NCI-H82 treated with DMSO at 0.1 percent for 48 hours (cell line): Measurements from ENCODE around the gene MAP7D1.
"Not testable (repeated sequence)": the region's sequence is repeated elsewhere in the genome, so short reads cannot be mapped to it uniquely, and the experiment has no call there.

Experiments used
- DNase-seq: peaks from one replicate; lab custom pipeline; 2025; ENCODE audit not compliant: unreplicated experiment; lab: John Stamatoyannopoulos, UW

MAP7D1 gene

DNA sequence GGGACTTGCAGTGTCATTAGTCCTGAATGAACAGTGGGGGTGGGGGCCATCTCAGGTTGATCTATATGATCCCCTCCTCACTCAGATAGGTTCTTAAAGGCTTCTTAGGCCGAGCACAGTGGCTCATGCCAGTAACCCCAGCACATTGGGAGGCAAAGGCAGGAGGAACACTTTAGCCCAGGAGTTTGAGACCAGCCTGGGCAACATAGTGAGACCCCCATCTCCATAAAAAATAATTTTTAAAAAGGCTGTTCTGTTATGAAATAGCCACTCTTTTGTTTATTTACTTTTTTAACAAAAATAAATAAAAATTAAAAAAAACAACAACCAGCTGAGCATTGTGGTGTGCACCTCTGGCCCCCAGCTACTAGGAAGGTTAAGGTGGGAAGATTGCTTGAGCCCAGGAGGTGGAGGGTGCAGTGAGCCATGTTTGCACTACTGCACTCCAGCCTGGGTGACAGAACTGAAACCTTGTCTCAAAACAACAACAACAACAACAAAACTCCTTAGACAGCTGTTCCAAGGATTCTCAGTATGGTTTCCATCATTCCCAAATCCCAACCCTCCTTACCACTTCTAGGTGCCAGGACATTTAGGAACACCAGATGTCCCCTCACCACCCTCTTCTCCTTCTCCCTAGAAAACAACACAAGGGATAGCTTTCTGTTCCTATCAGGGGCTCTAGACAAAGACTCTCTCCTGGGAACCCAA lies 4.7 kb upstream of the MAP7D1 start:
- peak; percentile 14 for DNase-seq

DNA sequence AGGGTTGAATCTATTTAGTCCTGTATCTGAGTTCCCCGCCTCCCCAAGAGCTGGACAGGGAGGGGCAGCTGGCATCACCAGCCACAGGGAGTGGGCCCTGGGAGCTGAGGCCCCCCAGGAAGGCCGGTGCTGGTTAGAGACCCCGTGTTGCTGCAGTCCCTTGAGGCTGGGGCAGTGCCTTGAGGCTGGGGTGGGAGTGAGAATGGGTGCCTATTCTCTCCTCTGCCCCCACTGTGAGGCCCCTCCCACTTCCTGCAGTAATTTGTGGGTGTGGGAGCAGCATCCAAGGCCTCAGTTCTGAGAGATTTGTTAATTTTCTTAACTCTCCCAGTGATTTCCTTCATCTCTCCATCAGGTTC lies 4.1 kb upstream of the MAP7D1 start:
- no peak for DNase-seq

DNA sequence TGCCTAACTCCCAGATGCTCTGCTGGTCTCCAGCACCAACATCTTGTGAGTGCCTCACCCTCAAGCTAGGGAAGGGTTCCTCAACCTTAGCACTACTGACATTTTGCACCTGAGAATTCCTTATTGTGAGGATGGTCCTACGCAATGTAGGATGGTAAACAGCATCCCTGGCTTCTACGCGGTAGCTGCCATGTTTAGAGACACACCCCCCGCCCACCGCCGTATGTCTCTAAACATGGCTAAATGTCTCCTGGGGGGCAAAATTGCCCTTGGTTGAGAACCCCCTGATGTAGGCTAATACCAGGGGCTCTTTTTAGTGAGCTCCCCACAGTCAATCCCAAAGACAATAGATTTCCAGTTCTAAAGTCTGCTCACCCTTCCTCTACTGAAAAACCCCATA lies 2.5 kb upstream of the MAP7D1 start:
- no peak for DNase-seq

DNA sequence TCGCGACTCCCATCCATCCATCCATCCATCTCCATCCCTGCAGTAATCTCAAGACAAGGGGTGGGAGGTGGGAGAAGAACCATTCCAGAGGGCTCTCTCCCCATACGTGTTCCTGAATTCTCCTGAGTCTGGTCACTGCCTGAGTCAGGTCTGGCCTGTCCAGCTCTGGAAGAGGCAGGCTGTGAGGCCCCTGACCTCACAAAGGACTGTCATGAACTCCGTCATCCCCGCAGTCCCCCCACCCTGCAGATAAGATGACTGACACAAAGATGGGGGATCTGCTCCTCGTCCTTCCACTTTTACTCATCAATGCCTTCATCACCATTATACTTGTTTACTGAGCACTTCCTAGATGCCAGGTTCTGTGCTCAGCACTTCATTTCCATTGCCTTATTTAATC lies 1.6 kb upstream of the MAP7D1 start:
- no peak for DNase-seq

DNA sequence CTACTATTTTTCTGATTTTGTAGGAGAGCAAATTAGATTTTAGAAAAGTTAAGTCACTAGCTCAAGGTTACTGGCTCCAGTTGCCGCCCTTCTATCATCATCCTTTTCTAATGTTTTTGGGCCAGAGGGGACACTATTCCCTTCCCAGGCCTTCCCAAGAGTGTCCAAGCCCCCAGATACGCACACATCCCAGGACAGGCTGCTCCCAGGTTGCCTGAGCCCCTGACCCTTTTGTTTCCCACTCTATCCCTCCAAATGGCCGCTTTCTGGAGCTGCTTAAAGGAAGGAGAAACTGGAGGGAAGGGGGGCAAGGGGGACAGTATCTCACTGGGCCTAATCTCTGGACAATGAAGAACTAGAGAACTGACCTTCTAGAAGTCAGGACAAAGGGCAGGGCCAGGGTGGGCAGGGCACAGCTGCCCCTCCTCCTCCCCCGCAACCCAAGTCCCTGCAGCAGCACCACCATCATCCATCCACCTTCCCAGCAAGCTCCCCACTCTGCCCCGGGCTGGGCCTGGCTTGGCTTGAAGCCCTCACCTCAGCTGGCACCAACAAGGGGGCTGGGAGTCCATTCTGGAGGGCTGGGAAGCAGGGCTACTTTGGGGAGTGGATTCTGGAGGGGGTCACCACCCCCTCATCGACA lies 1.1 kb upstream of the MAP7D1 start:
- DNase-seq = no peak

DNA sequence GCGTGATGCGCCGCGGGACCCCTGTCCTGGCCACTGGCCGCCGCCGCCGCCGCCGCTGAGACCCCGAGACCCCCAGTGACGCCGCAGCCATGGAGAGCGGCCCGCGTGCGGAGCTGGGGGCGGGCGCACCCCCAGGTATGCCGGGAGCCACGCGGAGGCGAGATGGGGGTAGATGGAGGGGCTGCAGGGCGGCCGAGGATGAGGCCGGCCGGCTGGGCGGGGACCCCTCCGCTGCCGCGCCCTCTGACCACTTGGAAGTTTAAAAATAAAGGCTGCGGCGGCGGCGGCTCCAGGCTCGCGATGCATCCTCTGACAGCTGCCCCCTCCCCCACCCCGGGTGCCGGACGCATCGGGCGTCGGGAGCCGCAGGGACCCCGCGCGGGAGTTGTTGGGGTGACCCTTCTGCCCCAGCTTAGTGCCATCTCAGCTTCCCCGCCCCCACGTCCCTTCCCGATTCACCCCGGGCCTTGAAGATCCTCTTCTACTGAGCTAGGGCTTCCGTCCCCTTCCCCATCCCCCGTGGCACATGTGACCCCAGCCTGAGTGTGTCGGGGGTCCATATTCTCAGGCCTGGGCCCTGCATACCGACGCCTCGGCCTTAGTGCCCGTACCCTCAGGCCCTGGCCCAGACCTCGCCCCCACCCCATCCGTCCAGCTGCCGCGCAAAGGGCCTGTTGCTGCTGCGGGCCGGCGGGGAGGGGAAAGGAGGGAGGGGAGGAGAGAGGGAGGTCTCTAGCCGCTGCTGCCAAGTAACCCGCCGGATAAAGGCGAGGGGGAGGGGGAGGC lies 562 bp downstream of the MAP7D1 start:
- DNase-seq = no peak

DNA sequence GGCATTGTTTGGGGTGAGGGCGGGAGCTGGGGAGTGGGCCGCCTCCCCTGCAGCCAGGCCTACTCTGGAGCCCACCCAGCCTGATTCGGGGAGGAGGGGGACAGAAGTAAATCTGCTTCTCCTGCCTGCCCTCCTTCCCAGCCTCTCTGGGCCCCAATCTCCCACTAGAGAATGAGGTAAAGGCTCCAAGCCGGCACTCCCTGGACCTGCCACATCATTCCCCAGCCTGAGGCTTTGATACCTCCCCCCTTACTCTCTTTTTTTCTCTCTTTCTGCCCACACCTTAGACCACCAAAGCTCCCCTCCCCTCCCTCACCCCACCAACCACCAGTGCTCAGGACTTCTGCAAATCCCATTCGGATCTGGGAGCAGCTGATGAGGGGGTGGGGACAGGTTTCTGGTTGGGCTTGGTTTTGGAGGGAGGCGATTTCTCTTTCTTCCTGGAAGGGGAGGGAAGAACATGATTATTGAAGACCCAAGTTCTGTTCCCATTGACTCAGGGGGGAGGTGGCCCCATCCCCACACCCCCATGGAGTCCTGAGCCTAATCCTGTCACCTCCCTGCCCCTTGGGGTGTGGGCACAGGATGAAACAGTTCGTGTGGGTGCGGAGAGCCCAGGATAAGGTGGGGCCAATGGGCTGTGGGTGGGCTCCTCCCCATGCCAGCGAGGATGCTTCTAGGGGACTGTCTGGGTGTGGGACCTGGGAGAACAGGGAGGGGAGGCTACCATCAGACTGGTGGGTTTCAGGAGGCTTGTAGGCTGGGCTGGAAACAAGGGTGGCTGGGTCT lies 1.3 kb downstream of the MAP7D1 start:
- DNase-seq = peak; percentile 36

DNA sequence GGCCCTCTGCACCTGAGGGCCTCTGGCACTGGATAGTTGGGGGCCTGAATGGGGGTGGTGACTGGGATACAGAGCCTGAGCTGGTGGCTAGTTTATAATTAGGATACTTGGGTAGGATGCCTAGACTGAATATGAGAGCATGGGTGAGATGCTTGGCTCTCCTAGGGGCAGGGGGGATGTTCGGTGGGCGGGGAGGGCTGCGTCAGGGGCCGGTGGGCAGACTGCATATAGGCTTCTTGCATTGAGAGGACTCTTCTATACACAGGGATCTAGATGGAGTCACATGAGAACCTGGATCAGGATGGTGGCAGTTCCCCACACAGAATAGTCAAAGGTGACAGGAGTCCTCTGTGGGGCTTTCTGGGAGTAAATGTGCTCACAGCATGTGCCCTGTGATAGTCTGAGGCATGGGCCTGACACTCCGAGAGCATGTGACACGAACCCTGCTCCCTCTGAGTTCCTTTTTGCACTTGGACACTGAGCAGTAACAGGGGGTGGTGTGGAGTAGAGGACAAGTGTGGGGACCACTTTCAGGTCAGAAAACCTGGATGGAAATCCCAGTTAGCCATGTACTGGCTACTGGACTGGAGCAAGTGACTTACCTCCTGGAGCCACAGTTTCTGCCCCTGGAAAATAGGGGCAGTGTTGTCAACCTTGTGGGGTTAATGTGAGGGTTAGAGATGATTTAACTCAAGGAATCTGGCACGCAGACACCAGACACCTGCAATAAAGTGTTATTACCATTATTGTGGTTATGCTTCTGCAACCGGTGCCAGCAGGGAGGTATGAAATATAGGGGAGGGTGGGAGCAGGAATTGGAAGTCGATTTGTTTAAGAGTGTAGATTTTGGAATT lies 2.2 kb downstream of the MAP7D1 start:
- no peak for DNase-seq

DNA sequence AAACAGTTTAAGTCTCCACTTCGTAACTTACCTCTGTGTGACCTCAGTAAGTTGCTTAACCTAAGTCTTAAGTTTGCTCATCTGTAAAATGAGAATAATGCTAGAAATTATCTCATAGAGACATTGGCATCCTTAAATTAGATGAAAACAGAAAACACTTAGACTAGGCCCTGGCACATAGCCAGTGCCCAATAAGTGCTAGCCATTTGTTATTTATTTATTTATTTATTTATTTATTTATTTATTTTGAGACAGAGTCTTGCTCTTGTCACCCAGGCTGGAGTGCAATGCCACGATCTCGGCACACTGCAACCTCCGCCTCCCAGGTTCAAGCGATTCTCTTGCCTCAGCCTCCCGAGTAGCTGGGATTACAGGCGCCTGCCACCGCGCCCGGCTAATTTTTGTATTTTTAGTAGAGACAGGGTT lies 2.9 kb downstream of the MAP7D1 start:
- DNase-seq = not testable (repeated sequence)

DNA sequence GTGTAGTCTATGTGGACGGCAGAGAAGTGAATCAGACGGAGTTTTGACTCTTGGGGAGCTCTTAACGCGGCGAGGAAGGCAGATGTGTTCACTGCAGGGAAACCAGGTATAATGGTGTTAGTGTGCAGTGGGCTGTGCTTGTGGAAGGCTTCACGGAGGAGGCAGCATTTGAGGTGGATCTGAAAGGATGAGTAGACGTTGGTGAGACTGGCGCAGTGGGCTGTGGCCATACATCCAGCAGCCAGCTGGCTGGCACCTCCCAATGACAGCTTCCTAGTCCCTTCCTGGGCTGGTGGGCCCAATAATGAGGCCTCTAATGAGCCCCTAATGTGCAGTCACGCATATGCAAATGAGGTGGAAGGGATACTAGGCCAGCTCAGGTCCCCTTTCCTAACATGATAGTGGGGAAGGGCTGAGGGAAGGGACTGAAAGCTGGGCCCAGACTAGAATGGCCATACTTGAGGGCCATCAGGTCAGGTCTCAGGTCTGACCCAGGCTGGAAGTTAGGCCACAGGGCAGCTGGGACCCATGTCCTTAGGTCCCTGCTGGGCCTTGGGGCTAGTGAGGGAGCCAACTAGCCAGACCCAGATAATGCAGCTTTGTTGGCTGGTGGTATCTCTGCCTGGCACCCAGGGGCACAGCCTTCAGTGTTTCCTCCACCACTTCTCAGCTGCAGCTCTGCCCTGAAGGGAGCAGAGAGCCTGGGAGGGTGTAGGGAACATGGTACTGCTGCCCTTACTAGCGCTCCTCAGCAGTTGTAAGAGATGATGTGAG lies 3.8 kb downstream of the MAP7D1 start:
- no peak for DNase-seq

DNA sequence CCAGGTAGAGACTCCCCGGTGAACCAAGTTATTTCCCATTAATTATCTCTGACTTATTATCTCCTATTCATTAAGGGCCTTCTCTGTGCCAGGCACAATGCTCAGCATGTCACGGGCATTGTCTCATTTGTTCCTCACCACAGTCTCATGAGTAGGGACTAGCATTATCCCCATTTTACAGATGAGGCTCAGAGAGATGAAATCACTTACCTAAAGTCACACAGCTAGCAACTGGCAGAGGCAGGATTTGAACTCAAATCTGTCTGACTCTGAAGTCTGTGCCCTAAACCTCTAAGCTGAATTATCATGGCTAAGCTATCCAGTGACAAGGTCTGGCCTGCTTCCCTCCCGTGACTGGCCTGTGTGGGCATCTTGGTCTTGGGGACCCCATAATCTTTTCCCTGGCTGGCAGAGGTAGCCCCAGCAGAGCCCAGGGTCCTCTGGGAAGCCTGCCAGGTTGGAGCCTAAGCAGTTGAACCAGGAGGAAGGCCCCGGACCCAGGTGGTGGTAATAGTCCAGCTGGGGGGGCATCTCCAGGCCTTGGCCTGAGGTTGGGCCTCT lies 4.5 kb downstream of the MAP7D1 start:
- DNase-seq = no peak

DNA sequence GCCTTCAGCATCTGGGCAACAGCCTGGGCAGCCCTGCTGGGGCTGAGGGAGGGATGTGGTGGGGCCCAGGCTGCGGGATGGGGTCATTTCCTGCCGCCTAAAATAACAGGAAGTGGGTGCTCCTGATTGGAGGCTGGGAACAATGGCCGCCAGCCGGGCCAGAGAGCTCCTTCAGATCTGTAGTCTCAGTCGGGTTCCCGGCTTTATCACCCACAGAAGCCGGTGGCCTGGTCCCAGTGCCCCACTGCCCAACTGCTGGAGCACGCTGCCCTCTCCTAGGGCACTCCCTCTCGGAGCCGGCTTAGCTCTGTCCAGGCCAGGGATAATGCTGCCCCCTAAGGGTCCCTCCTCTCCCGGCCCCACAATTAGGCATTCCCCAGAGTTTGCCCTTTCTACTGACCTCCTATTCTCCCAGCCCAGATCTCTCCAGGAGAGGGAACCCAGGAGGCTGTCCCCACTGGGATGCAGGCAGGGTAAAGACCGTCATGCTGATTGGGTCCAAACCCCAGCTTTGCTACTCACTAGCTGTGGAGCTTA lies 5.1 kb downstream of the MAP7D1 start:
- DNase-seq = no peak

DNA sequence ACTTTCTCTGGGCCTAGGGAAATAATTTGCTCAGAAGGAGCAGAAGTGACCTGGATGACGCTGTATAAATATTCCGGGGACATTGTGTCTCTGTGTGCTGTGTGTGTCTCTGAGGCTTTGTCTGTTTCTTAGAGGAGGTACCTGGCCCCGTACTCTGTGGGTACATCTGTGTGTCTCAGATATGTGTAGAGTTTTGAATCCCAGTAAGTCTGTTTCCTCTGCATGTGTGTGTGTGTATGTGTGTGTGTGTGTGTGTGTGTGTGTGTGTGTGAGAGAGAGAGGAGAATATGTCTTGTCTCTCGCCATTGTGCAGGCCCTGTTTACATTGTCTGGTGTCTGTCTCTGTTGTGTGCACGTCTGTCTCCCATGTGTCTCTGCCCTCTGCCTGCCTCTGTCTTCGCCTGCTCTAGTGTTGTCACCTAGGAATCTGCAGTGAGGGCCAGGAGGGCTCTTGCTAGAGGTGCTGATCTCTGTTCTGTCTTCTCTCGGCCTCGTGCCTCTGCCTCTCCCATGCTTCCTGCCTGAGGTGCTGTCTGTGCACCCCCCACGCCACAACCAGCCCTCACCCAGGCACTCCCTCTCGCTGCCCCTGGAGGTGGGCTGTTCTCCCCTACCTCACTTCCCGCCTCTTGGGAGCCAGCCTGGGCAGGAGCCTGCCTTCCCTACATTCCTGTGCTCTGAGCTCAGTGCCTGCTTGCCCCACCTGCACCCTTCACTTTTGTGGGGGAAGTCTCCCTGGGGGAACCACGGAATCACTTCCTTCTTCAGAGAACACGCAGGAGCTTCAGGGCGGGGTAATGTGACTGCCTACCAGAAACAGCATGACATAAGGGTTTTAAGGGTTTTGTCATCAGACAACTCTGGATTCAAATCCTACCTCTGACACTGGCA lies 5.9 kb downstream of the MAP7D1 start:
- DNase-seq = no peak

DNA sequence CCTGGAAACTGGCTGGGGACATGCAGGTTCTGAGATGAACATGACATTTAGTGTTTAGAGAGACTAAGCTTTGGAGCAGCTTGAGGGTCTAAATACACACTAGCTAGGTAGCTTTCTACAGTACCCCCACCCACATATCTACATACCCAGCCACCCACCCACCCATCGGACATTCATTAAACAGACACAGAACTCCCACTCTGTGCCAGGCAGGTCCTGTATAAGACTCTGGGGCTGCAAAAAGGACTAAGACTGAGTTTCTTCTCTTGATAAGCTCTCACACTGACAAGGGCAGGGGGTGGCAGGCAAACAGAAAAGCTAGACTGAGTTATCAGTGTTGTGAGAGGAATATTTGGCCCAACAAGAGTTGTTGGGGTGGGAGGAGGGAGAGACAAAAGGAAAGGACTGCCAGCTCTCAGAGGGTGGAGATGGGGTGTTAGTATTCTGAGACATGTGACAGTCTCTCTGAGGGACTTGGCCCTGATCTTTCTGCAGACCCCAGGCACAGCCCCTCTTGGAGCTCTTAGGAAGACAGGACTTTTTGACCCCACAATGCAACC lies 6.8 kb downstream of the MAP7D1 start:
- DNase-seq = no peak

DNA sequence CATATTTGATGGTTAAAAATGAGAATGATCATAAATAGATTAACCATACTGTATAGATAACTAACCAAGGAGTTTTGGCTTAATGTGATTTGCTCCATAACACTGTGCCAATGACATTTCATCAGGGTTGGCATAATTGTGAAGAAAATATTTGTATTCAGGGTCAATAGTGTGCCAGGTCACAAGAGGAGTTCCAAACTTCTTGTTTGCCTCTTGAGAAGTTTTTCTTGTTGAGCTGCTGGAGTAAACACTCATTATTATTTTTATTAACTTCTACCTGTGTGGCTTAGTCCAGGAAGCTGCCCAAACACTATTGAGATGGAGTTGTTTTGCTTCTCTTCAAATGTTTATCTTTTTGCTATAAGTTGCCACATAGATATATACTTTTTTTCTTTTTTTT lies 7.5 kb downstream of the MAP7D1 start:
- no peak for DNase-seq

DNA sequence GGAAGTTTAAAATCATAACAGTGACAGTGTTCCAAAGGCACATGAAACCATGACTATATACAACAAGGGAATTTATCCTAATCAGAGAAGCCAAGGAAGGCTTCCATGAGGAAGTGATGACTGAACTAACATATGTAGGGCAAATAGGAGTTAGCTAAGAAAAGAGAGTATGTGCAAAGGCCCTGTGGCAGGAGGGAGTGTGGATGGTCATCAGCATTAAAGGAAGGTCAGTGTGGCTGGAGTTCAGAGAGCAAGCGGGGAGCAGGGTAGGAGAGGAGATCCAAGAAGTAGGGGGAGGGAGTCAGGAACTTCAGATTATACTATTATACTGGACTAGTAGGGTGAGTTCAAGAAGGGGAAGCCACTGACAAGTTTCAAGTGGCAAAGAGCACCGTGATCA lies 8.4 kb downstream of the MAP7D1 start:
- no peak for DNase-seq

DNA sequence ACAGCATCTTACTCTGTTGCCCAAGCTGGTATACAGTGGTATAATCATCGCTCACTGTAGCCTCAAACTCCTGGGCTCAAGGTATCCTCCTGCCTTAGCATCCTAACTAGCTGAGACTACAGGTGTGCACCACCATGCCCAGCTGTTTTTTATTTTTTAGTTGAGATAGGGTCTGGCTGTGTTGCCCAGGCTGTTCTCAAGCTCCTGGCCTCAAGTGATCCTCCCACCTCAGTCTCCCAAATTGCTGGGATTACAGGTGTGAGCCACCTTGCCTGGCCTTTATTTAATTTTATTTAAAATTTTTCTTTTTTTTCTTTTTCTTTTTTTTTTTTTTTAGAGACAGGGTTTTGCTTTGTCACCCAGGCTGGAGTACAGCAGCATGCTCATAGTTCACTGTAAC lies 9.2 kb downstream of the MAP7D1 start:
- no peak for DNase-seq

DNA sequence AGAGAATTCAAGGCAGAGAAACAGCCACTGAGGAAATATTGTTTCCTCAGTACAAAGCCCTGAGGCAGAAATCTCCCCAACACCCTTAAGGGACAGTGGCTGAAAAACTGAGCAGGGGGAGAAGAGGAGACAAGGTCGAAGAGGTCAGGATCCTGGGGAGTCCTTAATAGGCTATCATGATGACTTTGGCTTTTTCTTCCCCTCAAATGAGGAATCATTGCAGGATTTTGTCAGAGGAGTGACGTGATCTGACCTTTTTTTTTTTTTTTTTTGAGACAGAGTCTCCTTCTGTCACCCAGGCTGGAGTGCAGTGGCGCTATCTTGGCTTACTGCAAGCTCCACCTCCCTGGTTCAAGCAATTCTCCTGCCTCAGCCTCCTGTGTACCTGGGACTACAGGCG lies 10.2 kb downstream of the MAP7D1 start:
- DNase-seq = no peak
